Measurements from ENCODE around the gene ACP7. TPM values are rescaled to one million over a fixed set of nuclear protein-coding genes. Genes with fewer than 3 reads are reported as not detected.

ACP7 gene
- total RNA-seq, 2 experiments from 2014 or later = not detected

- H3K36me3 Mint-ChIP-seq (ENCODE audit: low read depth) = no peaks in the 10 kb centered on the region
- no peak overlapping the region for H3K27ac Mint-ChIP-seq
- no peak overlapping the region for H3K4me3 Mint-ChIP-seq
- H3K27me3 Mint-ChIP-seq = no peaks in the 10 kb centered on the region
- no peak for TF ChIP-seq CTCF (IDR thresholded peaks at IDR 0.05)
- no peak overlapping the region for H3K4me3 ChIP-seq (ENCODE audit: low read length)
- DNase-seq (no peak), ATAC-seq (ENCODE audit: poor library complexity) (no peak)
- intact Hi-C loops (cut with DNase I, micrococcal nuclease) = no loop called here
- peaks cover 39% of the 10 kb centered on the region for H3K4me1 Mint-ChIP-seq (ENCODE audit: low read depth)
- no peaks in the 10 kb centered on the region for H3K9me3 ChIP-seq (ENCODE audit: control insufficient read depth in 1 of 2, insufficient read depth in 1 of 2, low read length in 2 of 2)
- H3K36me3 ChIP-seq (ENCODE audit: insufficient read depth, low read length) = peaks cover 2% of the 10 kb centered on the region
- H3K9me3 Mint-ChIP-seq = no peaks in the 10 kb centered on the region
- H3K27ac ChIP-seq (ENCODE audit: low read depth in 1 of 2, low read length in 2 of 2) = no peak overlapping the region
- ChIA-PET CTCF (no interaction called here), POLR2A (no interaction called here)
- no peaks in the 10 kb centered on the region for H3K27me3 ChIP-seq (ENCODE audit: control insufficient read depth in 1 of 2, insufficient read depth in 2 of 2, low read length in 2 of 2)
- H3K4me1 ChIP-seq (ENCODE audit: insufficient read depth, low read length) = peaks cover 7% of the 10 kb centered on the region
These were observed 74.6 kb downstream of the ACP7 start for GRCh38 chr19:39158646-39159260.

- no peak overlapping the region for H3K4me3 ChIP-seq (ENCODE audit: low read length)
- H3K4me1 ChIP-seq (ENCODE audit: insufficient read depth, low read length) = peaks cover 7% of the 10 kb centered on the region
- intact Hi-C loops (cut with DNase I, micrococcal nuclease) = no loop called here
- Mint-ChIP-seq H3K4me3 (no peak overlapping the region), H3K9me3 (no peaks in the 10 kb centered on the region), H3K27me3 (no peaks in the 10 kb centered on the region), H3K4me1 (ENCODE audit: low read depth) (peaks cover 30% of the 10 kb centered on the region), H3K36me3 (ENCODE audit: low read depth) (no peaks in the 10 kb centered on the region), H3K27ac (no peak overlapping the region)
- peaks cover 2% of the 10 kb centered on the region for H3K36me3 ChIP-seq (ENCODE audit: insufficient read depth, low read length)
- H3K9me3 ChIP-seq (ENCODE audit: control insufficient read depth in 1 of 2, insufficient read depth in 1 of 2, low read length in 2 of 2) = no peaks in the 10 kb centered on the region
- no peak for TF ChIP-seq CTCF (IDR thresholded peaks at IDR 0.05)
- no peak for ATAC-seq (ENCODE audit: poor library complexity)
- no peaks in the 10 kb centered on the region for H3K27me3 ChIP-seq (ENCODE audit: control insufficient read depth in 1 of 2, insufficient read depth in 2 of 2, low read length in 2 of 2)
- POLR2A ChIA-PET = no interaction called here
- H3K27ac ChIP-seq (ENCODE audit: low read depth in 1 of 2, low read length in 2 of 2) = no peak overlapping the region
- CTCF ChIA-PET = no interaction called here
- no peak for DNase-seq
These were observed 76.3 kb downstream of the ACP7 start for GRCh38 chr19:39160523-39160861.

Other genes starting within 250 kb of the ACP7 start
- gene HNRNPL, start 234.4 kb upstream of the ACP7 start, total RNA-seq = 100 to 1,000 TPM; 535 to 565 TPM
- gene RINL, start 206.1 kb upstream of the ACP7 start, total RNA-seq = 10 to 100 TPM; 19.5 to 21.3 TPM
- gene SIRT2, start 184.8 kb upstream of the ACP7 start, total RNA-seq = 10 to 100 TPM; 60.8 to 67.8 TPM
- 10 to 100 TPM; 29.3 to 30.1 TPM for gene NFKBIB, start 184.4 kb upstream of the ACP7 start, total RNA-seq
- 1 to 10 TPM; 1.0 to 1.7 TPM for gene CCER2, start 172.2 kb upstream of the ACP7 start, total RNA-seq
- 10 to 100 TPM; 18.7 to 22.8 TPM for gene SARS2, start 153.6 kb upstream of the ACP7 start, total RNA-seq
- gene MRPS12, start 153.4 kb upstream of the ACP7 start, total RNA-seq = 10 to 100 TPM; 13.7 to 15.4 TPM
- not detected for gene FBXO17, start 108.6 kb upstream of the ACP7 start, total RNA-seq
- under 1 TPM in 1 of 2 experiments, not detected in 1; 0.11 TPM for gene FBXO27, start 51.8 kb upstream of the ACP7 start, total RNA-seq
- gene PAK4, start 41.4 kb downstream of the ACP7 start, total RNA-seq = 1 to 10 TPM; 2.7 to 6.3 TPM
- gene NCCRP1, start 112.6 kb downstream of the ACP7 start, total RNA-seq = not detected
- not detected for gene SYCN, start 119.9 kb downstream of the ACP7 start, total RNA-seq
- gene IFNL3, start 160.6 kb downstream of the ACP7 start, total RNA-seq = not detected
- gene IFNL4, start 164.5 kb downstream of the ACP7 start, total RNA-seq = not detected
- gene IFNL2, start 184.0 kb downstream of the ACP7 start, total RNA-seq = not detected
- not detected for gene IFNL1, start 212.0 kb downstream of the ACP7 start, total RNA-seq
- gene LRFN1, start 236.5 kb downstream of the ACP7 start, total RNA-seq = 1 to 10 TPM; 2.3 to 2.6 TPM